BE2C (cell line): ENCODE results near the gene NUP210.

Experiments used
- DNase-seq: peaks from one replicate; pipeline ENCODE4 v3.0.0-alpha.2; 2020
- H3K27me3 ChIP-seq: fragments of 250-450 bp; sonication (Bioruptor Pico); 2 replicates; pipeline ENCODE4 v1.5.1; 2020; ENCODE audit warnings: mild to moderate bottlenecking
- H3K36me3 ChIP-seq: fragments of 250-450 bp; sonication (Bioruptor Pico); 2 replicates; pipeline ENCODE4 v1.5.1; 2020; ENCODE audit warnings: mild to moderate bottlenecking
- H3K4me1 ChIP-seq: fragments of 250-450 bp; sonication (Bioruptor Pico); 2 replicates; pipeline ENCODE4 v1.5.1; 2020
- H3K4me3 ChIP-seq: 2 replicates; pipeline ENCODE4 v1.5.1; 2011; ENCODE audit warnings: low read depth, low read length
- H3K9me3 ChIP-seq: fragments of 250-450 bp; sonication (Bioruptor Pico); 2 replicates; pipeline ENCODE4 v1.5.1; 2020
- CTCF ChIP-seq: IDR thresholded peaks from 2 replicates; pipeline ENCODE4 v1.5.1; 2012; ENCODE audit warnings: mild to moderate bottlenecking, low read depth, low read length

Gene NUP210

DNA sequence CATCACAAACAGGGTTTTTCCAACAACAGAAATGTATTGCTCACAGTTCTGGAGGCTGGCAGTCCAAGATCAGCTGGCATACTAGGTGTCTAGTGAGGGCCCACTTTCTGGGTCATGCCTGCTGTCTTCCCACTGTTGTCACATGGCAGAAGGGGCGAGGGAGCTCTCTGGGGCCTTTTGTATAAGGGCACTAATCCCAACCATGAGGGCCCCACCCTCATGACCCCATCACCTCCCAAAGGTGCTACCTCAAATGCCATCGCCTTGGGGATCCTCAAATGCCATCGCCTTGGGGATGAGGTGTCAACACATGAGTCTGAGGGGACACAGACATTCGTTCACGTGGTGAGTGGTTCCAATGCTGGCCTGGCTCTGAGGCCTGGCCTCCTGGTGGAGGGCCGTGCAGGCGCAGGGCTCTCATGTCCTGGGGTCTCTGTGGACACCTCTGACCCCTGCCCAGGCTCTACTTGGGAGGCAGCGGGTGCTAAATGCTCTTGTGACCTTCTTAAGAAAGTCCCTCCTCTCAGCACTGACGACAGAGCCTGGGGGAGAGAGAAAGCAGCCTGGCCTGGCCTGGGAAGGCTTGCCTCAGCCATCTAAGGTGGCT is 16.8 kb downstream of the NUP210 start:
- Histone ChIP-seq H3K4me1 (no peaks in the 10 kb centered on the region), H3K4me3 (no peak overlapping the region), H3K9me3 (no peaks in the 10 kb centered on the region), H3K36me3 (no peaks in the 10 kb centered on the region), H3K27me3 (no peaks in the 10 kb centered on the region)
- TF ChIP-seq CTCF = no peak
- no peak for DNase-seq

GRCh38 chr3:13401149-13401548 is 19.0 kb downstream of the NUP210 start:
- no peak for DNase-seq
- Histone ChIP-seq H3K9me3 (no peaks in the 10 kb centered on the region), H3K4me1 (no peaks in the 10 kb centered on the region), H3K4me3 (no peak overlapping the region), H3K27me3 (no peaks in the 10 kb centered on the region), H3K36me3 (no peaks in the 10 kb centered on the region)
- no peak for TF ChIP-seq CTCF

GRCh38 chr3:13400114-13400673 is 19.9 kb downstream of the NUP210 start:
- no peaks in the 10 kb centered on the region; the same call in 1 of the 2 replicates for H3K36me3 ChIP-seq
- no peak overlapping the region for H3K4me3 ChIP-seq
- no peak for DNase-seq
- H3K9me3 ChIP-seq = no peaks in the 10 kb centered on the region
- H3K4me1 ChIP-seq = no peaks in the 10 kb centered on the region
- TF ChIP-seq CTCF = no peak
- no peaks in the 10 kb centered on the region for H3K27me3 ChIP-seq

- no peaks in the 10 kb centered on the region; the same call in 1 of the 2 replicates for H3K36me3 ChIP-seq
- no peak for TF ChIP-seq CTCF
These were observed 20.5 kb downstream of the NUP210 start for GRCh38 chr3:13399603-13400002.

DNA sequence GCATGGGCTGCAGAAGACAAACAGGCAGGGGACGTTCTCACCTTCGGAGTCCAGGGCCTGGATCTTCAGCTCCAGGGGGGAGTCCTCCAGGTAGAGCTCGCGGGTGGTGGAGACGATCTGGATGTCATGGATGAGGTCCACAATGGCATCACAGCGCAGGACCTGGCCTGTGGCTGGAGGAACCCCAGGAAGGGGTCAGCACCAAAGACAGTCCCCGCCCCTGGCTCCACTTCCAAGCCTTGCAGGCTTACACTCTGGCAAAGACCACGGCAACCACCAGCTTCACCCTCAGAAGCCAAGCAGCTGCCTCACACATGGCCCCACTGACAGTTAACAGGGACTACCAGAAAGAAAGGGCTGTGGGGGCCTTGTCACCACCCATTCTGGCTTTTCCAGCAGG is 22.8 kb downstream of the NUP210 start:
- TF ChIP-seq CTCF = no peak
- Histone ChIP-seq H3K9me3 (no peaks in the 10 kb centered on the region), H3K36me3 (no peaks in the 10 kb centered on the region; the same call in 1 of the 2 replicates), H3K27me3 (no peaks in the 10 kb centered on the region), H3K4me3 (no peak overlapping the region), H3K4me1 (no peaks in the 10 kb centered on the region)
- no peak for DNase-seq

More at GRCh38 chr3:13399603-13400002, 20.5 kb downstream of the NUP210 start:
- Histone ChIP-seq H3K27me3 (no peaks in the 10 kb centered on the region), H3K4me1 (no peaks in the 10 kb centered on the region), H3K4me3 (no peak overlapping the region), H3K9me3 (no peaks in the 10 kb centered on the region)
- DNase-seq = no peak

GRCh38 chr3:13394363-13394762 is 25.8 kb downstream of the NUP210 start:
- TF ChIP-seq CTCF = no peak

More at GRCh38 chr3:13394363-13394762, 25.8 kb downstream of the NUP210 start:
- Histone ChIP-seq H3K4me3 (no peak overlapping the region), H3K27me3 (no peaks in the 10 kb centered on the region), H3K4me1 (no peaks in the 10 kb centered on the region), H3K9me3 (no peaks in the 10 kb centered on the region), H3K36me3 (no peaks in the 10 kb centered on the region; the same call in 1 of the 2 replicates)
- DNase-seq = no peak
